Daoy (cell line): Measurements from ENCODE around the gene RALGAPB. TPM values are rescaled to one million over a fixed set of nuclear protein-coding genes. Genes with fewer than 3 reads are reported as not detected.
A peak's percentile ranks its signal among the peaks of the same experiment; 100 is the strongest.
"Not testable (repeated sequence)": the region's sequence is repeated elsewhere in the genome, so short reads cannot be mapped to it uniquely, and the experiment has no call there.

Experiments
- DNase-seq: peaks from one replicate; pipeline ENCODE4 v3.0.0-alpha.2; 2015; ENCODE audit warnings: low read depth
- total RNA-seq: library from RNA; depleted of rRNA; stranded (reverse); fragments of >200 nt; shearing (Covaris generic); gene quantifications from 2 replicates; pipeline ENCODE4 v1.2.3, GENCODE V29; 2014

RALGAPB gene
- total RNA-seq, 1 experiment from 2014 or later, result 17.8 TPM

DNA sequence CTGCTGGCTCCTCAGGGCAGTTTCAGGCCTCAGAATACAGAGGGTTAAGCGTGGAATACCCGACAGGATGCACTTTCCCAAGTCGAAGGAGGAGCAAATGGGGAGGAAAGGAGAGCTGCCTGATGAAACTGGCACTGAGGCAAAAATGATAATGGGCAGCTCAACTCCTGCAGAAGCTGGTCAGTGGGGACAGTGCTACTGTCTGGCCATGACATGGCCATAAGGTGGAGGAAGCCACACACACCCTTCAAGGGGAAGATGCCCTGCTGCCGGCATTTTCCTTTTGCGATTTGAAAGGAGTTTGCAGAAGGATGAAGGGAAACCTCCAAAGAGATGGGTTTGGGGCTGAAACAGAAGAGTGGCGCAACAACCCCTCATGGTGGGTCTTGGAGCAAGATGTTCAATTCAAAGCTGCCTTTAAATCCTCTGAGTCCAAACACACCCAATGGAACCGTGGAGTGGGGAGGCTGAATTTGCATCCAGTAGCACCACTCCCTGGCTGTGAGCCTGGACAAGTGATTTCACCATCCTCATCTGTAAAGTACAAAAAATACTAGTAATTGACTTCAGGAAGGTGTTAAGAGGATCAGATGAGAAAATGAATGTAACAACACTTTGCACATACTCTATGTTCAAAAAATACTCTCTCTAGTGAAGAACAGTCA, 111.6 kb downstream of the RALGAPB start:
- no peak for DNase-seq

DNA sequence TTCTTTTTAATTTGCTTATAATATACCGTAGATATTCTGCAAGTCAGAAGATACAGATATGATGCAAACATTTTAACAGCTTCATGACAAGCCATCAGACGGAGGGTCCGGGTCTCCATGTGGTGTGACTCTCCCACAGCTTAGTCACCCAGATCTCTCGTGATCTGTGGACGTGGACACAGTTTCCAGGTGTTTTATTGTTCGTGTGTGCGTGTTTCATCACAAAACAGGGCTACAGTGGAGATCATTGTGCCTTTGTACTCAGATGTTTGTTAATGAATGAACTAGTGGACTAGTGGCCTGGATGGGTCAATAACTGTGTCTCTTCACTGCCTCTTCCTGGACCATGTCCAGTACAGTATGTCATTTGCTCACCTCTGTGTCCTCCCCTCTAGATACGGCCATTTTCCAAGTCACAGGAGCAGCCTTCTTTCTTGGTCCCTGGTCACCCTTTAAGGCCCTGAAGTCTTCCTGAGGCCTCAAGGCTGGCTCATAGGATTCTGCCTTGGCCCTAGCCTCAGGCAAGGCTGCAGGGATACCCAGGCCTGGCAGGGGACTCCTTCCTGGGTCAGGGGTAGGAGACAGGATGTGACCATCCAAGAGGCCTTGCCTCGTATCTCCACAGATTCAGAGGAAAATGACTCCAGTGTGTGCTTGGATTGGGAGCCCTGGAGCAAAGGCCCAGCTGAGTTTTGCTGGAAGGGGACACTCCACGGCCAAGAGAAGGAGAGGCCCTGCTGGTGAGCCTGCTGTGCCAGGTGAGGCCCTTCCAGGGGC, 112.9 kb downstream of the RALGAPB start:
- DNase-seq, result no peak

DNA sequence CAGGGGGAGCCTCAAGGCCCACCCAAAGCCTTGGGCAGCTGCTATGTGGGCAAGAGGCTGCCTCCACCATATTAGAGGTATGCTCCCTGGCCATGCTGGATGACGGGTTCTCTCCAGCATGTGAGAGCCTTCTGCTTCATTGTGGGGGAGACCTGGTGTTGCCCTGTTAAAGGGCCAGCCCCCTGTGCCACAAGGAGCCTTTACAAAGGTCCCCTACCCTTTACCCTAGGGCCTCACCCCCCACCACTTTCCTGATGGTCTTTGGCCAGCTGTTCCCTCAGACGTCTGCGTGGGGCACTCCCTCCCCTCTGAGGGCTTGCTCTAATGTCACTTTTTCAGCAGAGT, 113.5 kb downstream of the RALGAPB start:
- DNase-seq, result no peak

DNA sequence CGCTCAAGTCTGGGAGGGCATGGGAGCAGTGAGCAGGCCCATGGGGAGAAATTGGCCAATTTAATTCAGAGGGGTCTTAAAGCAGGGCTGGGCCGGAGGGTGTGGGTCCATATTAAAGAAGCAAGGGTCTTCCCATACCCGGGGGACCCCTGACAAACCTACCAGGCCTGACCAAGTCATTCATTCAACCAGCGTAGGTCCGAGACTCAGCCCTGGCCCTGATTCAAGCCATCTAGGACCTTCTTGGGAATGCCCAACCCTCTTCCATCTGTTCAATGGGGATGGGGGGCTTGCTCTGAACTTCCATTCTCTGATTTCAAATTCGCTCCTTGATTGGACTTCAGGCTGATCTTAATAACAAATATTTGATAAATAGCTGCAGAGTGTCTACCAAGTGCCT, 115.7 kb downstream of the RALGAPB start:
- no peak for DNase-seq

DNA sequence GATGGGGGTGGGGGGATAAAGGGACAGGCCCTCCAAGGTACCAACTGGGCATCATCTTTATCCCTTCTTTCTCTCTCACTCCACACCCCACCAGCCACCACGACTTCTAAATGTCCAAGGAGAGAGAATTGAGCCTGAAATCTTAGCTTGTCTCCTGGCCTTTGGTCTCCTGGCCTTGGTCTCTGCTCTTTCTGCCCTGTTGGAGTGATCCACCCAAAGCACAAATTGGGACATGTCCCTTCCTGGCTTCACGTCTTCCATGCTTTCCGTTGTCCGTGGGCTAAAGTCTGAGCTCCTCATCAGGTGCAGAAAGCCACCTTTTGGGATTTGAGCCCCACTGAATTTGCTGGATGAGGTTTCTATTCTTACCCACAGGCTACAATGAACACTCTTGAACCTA, 116.7 kb downstream of the RALGAPB start:
- no peak for DNase-seq

DNA sequence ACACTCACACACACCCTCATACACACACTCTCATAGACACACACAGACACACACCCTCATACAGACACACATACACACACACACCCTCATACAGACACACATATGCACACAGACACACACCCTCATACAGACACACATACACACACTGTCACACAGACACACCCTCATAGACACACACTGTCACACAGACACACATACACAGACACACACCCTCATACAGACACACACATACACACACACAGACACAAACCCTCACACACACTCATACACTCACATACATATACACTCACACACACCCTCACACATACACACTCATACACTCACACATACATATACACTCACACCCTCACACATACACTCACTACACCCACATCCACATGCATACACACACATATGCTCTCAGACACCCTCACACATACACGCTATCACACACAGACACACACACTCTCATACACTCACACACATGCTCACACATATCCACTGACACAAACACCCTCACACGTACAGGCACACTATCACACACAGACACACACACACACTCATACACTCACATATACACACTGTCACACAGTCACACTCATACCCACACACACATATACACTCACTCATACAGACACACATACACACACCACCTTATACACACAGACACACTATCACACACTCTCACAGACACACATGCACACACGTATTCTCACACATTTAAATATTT, 117.5 kb downstream of the RALGAPB start:
- DNase-seq, result no peak

DNA sequence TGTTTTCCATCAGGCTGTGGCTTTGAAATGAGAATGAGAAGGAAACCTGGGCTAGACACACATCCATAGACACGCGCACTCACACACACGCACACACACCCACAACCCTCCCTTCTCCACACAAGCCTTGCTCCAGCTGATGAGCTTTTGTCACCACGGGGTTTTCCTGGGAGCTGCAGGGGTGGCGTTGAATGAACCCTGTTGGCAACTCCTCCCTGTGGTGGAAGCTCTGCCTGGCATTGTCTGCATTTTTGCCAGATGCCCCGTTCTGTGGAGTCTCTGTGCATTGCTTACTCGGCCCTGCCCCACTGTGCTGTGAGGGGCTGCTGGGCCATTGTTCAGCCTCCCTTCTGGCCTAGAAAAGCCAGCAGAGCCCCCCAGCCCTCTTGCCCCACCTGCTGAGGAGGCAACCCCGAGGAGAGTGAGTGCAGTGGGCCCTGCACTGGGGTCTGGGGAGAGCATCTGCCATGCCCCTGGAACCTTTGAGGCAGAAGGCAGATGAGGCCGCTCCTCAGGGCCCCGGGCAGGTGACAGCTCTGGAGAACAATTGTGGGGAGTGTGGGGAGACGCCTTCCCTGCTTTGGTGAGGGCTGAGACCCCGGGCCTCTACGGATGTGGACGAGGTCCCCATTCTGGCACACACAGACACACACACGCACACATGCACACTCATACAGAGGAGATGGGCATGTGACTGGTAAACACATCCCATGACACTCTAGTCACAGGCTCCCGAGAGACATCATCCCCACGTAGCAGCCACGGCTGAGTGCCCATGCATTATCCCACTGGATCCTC, 118.2 kb downstream of the RALGAPB start:
- DNase-seq, result no peak

DNA sequence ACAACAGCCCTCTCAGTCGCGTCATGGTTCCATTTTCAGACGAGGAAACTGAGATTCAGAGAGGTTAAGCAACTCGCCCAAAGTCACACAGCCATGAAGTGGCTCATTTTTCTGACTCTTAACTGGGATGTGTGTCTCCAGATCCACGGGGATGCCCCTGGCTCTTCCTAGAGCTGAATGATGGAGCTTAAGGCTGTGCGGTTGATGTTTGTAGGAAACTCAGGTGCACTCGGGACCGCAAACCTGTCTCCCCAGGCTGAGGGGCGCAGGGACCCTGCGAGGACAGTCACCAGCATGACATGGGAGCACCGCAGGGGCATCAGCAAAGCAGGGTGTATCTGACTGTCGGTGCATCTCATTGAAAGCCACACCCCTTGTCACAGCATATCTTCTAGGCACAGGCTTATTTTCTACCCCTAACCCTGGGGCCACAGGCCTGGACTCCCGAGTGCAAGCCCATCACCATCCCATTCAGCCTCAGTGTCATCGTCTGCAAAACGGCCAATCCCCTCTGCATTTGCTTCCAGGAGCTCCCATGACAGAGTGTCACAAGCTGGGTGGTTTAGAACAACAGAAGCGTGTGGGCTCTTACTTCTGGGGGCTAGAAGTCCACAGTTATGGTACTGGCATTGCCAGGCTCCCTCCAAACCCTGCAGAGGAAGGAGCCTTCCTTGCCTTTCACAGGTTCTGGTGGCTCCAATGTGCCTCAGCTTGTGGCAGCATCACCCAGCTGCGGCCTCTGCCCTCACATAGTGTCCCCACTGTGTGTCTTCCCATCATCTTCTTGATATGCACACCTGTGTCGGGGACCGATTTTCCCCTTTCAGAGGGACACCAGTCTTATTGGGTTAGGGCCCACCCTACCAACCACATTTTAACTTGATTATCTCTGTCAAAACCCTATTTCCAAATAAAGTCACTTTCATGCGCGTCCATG, 119.1 kb downstream of the RALGAPB start:
- no peak for DNase-seq

DNA sequence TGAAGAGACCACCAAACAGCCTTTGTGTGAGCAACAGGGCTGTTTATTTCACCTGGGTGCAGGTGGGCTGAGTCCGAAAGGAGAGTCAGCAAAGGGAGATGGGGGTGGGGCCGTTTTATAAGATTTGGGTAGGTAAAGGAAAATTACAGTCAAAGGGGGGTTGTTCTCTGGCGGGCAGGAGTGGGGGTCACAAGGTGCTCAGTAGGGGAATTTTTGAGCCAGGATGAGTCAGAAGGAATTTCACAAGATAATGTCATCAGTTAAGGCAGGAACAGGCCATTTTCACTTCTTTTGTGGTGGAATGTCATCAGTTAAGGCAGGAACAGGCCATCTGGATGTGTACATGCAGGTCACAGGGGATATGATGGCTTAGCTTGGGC, 119.8 kb downstream of the RALGAPB start:
- DNase-seq, result not testable (repeated sequence)

DNA sequence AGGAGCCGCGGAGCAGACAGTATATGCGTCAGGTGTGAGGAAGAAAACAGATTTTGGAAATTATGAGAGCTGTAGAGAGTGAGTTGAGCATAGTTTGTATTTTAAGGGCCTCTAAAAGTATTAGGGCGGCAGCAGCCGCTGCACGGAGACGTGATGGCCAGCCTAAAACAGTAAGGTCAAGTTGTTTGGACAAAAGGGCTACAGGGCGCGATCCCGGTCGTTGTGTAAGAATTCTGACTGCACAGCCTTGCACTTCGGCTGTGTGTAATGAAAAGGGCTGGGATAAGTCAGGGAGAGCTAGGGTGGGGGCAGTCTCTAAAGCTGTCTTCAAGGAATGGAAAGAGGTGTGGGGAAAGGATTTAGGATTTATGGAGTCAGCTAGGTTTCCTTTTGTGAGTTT, 121.6 kb downstream of the RALGAPB start:
- not testable (repeated sequence) for DNase-seq

DNA sequence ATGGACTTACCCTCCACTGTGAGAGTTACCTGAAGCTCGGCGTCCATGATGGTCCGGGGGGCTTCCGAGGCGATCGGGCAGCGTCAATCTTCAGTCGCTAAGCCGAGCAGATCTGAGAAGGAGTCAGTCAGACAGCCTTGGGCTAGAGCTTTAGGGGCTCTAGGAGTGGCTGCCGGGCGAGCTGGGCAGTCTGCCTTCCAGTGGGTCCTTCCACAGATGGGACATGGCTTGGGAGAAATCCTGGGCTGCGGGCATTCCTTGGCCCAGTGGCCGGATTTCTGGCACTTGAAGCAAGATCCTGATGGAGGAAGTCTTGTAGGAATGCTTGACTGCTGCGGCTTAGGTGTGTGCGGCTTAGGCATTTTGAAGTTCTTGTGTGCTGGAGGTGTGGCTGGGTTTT, 123.2 kb downstream of the RALGAPB start:
- DNase-seq, result not testable (repeated sequence)

DNA sequence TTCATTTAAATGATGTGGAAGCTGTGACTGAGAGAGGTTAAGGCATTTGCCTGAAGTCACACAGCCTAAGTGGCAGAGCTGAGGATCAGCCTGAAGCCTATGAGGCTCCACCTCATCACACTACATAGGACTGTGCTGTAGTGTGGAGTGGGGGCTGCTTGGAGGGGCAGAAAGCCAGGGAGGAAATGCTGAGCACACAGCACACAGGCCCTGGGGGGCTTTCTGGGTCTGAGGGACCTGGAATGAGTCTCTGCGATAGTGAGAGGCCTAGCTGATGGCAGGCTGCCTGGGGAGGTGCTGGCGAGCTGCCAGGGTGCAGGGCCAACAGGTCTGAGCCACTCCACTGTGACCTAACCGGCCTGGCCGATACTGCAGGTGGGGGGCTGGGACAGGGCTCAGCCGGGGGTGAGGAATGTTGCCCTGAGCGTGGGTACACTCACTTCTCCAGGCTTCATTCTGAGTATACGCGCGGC, 126.8 kb downstream of the RALGAPB start:
- DNase-seq, result peak; percentile 38

DNA sequence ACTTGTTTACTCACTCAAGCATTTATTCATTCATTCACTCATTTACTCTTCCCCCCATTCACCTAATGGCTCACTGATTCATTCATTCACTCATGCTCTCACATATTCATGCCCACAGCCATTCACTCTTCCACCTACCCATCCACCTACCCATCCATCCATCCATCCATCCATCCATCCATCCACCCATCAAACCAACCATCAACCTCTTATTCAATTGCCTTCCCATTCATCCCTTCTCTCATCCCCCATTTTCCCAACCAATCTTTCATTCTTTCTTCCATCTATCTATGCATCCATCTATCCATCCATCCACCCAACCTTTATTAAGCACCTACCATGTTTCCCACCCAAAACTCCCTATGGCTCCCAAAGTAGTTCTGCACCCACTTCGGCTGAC, 127.4 kb downstream of the RALGAPB start:
- DNase-seq, result no peak

DNA sequence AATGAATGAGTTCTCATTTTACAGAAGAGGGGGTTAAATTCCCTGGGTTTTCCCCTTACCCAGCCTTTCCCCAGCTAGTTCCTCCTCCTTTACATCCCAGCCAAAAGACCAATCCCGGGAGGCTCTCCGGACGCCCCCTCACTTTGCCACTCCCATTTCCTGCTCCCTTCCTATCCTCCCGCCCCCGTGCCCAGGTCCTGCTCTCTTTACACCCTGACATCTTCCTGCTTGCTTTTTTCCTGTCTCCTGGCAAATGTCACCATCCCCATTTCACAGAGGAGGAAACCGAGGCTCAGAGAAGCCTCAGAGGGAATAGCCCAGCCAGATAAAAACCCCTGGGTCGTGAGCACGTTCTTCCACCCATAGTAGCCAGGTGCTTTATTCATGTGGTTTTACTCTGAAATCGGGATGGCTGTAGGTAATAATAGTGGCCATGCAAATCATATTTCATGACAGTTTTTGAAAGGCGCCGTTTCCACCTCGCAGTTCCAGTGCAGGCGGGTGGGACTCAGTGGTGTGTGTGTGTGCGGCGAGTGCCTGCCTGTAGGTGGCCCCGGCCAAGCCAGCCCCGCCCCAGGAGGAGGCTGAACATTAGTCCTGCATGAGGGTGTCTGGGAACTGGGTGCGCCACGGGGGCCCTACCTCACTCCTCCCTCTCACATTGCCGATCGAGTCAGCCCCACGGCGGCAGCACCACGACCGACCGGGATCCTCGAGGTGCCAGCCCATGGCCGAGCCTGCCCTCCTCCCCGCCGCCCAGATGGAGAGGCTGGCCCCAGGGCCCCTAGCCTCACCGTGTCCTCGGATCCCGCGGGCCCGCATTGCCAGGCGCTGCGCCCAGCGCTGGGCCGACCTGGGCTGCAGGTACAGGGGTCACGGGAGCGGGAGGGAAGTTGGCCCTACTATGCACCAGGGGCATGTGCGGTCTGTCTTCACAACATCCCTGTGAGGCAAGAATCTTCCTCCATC, 128.9 kb downstream of the RALGAPB start, which contains the start of gene ARHGAP40:
ARHGAP40 (plus strand) TSS at position 594 of the 969 bp plus-strand sequence.
- peak; percentile 58 for DNase-seq

DNA sequence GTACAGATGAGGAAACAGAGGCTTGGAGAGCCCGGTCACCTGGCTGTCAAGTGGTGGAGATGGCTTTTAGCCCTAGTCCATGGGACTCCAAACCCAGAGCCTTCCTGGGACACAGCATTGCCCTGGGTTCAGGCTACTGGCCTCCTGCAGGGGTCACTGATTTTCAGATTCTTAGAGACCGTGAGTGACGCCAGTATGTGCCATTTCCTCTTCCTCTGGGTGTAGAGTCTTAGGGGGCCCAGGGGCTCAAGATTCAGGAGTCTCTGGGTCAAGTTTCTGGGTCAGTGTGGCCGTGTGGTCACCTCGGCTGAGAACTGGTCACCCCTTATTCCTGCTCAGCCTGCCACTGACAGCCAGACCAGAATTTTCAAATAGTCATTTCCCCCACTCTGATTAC, 129.5 kb downstream of the RALGAPB start:
- no peak for DNase-seq

DNA sequence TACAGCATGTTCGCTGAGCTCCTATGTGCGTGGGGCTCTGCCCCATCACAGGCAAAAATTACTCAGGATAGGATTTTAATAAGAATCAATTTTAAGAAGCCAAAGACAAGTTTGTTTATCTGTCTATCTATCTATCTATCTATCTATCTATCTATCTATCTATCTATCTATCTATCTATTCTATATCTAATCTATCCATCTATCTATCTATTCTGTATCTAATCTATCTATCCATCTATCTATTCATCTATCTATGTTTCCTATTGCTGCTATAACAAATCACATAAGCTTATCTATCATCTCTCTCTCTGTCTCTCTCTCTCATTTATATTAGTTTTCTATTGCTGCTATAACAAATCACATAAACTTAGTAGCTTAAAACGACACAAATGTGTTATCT, 130.6 kb downstream of the RALGAPB start:
- no peak for DNase-seq

DNA sequence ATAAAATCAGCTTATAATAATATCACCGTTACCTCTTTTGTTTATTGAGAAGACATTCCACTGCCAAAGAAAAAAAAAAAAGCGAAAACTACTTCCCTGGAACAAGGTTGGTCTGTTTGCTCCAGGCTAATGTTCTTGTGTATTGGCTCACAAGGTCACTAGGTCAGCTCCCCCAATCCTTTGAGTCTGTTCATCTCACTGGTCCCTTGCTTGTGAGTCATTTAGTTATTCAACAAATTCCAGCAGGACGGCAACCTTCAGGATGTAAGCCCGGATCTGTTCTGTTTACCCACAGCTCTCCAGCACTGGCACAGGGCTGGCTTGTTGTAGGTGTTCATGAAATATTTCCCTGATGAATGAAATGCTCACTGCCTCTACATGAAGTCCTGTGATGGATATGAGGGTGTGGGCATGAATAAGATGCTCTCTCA, 132.2 kb downstream of the RALGAPB start:
- peak; percentile 37 for DNase-seq

DNA sequence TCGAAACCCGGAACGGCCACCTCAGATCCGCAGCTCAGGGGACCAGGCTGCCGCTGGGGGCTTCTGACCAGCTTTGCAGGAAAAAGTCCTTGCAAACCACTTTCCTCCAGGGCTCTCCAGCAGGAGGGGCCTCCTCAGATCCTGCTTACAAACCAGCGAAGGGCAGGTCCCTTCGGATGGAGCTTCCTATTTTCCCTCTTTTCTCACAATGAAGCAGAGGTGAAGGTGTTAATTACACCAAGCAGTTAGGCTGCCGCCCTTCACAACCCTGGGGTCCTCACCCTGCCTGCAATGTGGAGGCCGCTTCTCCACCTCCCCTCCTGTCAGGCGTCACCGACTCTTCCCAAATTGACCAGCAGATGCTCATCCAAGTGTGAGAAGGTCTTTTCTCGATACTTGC, 134.7 kb downstream of the RALGAPB start:
- no peak for DNase-seq

DNA sequence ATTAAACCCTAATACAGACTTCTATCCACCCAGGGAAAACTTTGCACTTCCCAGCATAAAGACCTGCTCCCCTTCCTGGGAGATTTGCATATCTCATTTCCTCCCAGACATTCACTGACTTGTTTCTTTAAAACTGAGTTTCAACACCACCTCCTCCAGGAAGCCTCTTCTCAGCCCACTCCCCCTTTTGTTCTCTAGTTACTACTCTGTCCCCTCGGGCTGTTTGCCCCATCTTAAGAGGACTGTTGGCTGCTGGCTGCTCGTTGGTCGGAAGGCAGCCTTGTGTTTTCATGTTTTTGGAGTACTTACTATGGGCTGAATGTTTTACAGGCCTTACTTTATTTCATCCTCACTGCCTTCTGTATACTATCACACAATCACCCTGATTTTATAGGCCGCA, 135.5 kb downstream of the RALGAPB start:
- DNase-seq, result no peak

DNA sequence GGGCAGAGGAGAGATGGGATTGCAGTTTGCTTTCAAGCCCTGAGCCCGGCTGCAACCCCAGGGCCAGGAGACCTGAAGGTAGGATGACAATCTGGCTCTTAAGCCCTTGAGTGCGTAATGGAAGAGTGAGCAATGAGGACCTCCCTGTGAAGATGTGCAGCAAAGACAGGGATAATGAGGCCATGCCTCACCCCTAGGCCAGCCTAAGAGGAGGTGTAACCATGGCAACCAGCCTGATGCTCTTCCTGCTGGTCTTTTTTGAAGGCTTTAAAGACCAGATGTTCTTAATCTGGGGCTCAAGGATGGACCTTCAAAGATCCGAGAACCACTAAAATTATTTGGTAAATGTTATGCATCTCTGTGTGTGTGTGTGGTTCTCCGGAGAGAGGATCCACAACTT, 137.2 kb downstream of the RALGAPB start:
- DNase-seq, result no peak
